Measurements from ENCODE around the gene HEATR5A.
"Not testable (repeated sequence)": the region's sequence is repeated elsewhere in the genome, so short reads cannot be mapped to it uniquely, and the experiment has no call there.

Gene HEATR5A

DNA sequence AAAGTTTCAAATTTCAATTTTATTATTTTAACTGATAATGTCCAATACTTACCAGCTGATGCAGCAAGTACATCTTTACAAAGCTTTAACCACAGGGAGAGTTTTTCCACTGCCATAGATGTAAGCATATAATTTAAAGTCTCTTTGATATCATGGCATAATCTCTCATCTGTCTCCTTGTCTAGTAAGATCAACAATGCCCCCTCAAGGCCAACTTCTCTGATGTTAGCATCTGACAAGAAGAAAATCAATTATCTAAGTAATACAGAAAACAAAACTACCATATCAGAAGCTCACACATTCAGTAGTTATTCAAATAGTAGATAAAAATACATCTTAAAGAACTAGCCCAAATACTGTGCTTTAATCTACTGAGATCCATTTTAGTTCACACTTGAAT, 94.2 kb downstream of the HEATR5A start:
- DNase-seq (ENCODE audit: low read depth), result no peak

DNA sequence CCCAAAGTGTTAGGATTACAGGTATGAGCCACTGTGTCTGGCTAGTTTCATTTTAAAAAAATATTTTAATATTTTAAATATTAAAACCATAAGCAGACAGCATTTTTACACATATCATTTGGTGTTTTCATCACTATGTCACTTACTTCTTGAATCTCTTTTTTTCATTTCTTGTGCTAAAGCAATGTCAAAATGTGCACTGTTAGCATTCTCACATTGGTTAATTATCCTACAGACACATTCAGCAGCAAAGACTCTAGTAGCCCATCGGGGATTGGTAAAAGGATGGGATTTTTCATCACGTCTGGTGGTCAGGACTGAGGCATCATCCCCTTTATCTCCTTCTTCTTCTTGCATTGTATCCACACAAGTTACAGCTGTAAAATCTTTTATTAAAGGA, 96.9 kb downstream of the HEATR5A start:
- no peak for DNase-seq (ENCODE audit: low read depth)

- no peak for DNase-seq (ENCODE audit: low read depth)
Measured at GRCh38 chr14:31320922-31321766, 99.2 kb downstream of the HEATR5A start.

- no peak for DNase-seq (ENCODE audit: low read depth)
Measured at GRCh38 chr14:31320216-31320615, 100.1 kb downstream of the HEATR5A start.

- no peak for DNase-seq (ENCODE audit: low read depth)
Measured at GRCh38 chr14:31319701-31320100, 100.6 kb downstream of the HEATR5A start.

- no peak for DNase-seq (ENCODE audit: low read depth)
Measured at GRCh38 chr14:31312934-31313333, 107.4 kb downstream of the HEATR5A start.

DNA sequence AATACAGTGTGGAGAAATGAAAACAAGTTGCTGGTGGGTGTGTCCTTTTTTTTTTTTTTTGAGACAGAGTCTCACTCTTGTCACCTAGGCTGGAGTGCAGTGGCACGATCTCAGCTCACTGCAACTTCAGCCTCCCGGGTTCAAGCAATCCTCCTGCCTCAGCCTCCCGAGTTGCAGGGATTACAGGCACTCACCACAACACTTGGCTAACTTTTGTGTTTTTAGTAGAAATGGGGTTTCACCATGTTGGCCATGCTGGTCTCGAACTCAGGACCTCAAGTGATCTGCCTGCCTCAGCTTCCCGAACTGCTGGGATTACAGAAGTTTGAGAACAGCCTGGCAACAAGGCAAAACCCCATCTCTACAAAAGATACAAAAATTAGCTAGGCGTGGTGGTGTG, 108.0 kb downstream of the HEATR5A start:
- DNase-seq (ENCODE audit: low read depth), result not testable (repeated sequence)

DNA sequence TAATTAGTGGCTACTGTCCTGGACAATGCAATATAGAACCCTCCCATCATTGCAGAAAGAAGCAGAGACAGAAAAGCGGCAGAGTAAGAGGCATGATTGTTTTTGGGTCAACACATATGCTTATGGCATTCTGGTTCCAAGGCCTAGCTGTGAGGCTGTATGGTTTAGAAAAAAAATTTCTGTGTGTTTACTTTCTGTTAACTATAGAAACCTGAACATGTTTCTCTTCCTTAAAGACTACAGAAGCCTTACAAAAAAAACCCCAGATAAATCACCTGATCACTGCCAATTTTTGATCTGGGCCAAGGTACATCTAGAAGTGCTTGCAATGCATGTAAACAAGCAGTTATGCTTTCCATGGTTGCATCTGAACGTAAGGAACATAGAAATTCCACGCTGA, 112.7 kb downstream of the HEATR5A start:
- no peak for DNase-seq (ENCODE audit: low read depth)

GRCh38 chr14:31307198-31307597, 113.2 kb downstream of the HEATR5A start:
- no peak for DNase-seq (ENCODE audit: low read depth)

- no peak for DNase-seq (ENCODE audit: low read depth)
Measured at GRCh38 chr14:31303654-31304053, 116.7 kb downstream of the HEATR5A start.

DNA sequence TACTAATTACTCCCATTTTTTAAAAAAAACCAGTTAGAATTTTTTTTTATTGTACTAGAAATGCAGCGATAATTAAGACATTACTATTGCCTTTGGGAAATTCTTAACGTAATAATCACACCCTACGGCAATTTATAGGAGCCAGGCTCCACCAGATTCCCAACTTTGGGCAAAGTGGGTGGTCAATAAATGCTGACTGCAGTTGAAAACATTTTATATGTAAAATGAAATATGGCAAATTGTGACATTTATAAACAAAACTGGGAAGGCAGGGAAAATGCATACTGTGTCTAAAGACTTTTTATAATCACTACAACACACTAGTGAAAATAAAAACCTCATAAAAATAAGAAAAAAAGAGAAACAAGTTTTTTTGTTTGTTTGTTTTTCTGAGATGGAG, 119.5 kb downstream of the HEATR5A start:
- no peak for DNase-seq (ENCODE audit: low read depth)

- DNase-seq (ENCODE audit: low read depth), result no peak
Measured at GRCh38 chr14:31300296-31300695, 120.1 kb downstream of the HEATR5A start.

DNA sequence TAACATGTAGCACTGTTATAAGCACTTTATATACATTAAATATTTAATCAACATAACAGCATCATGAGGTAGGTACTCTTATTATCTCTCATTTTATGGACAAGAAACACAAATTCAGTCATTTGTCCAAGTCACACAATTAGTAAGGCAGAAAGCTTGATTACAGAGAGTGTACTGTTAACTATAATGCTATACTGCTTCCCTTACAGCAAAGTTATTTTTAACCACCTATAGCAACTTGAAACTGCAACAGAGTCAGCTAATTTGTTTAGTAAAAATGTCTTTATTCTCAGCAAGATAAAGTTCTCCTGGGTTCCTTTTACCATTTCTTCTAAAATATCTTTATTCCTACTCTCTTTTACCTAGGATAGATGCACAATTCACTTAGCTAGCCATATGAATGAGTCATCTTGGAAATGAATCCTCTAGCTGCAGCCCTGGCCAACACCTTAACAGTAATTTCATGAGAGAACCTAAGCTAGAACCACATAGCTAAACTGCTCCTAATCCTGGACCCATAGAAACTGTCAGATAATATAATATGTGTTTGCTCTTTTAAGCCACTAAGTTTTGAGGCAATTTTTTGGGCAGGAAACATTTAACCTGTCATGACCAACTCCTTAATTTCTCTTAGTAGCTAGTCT, 122.5 kb downstream of the HEATR5A start:
- DNase-seq (ENCODE audit: low read depth), result no peak

- DNase-seq (ENCODE audit: low read depth), result no peak
Measured at GRCh38 chr14:31297112-31297511, 123.2 kb downstream of the HEATR5A start.

DNA sequence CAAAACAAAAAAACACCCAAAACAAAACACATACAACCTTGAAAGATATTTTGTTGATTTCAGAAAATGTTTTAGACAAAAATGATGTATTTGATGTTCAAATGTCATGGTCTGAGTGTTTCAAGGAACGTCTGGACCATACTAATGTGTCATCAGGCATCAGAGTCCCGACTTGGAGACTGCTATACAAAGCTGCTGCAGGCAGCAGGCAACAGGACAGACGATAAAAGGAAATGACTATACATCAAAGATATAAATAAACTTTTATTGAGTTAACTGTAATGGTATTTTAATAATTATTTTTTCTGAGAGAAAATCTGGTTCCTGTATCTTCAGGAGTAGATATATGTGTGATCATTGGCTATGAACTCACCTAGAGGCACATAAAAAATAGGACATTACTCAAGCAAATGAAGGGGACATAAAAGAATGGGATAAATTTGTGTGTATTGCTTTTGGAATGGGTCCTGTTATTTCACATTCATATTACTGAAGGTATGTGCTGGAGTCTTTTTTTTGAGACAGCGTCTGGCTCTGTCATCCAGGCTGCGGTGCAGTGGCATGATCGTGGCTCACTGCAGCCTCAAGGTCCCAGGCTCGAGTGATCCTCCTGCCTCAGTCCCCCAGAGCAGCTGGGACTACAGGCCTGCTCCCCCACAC, 125.5 kb downstream of the HEATR5A start:
- no peak for DNase-seq (ENCODE audit: low read depth)

DNA sequence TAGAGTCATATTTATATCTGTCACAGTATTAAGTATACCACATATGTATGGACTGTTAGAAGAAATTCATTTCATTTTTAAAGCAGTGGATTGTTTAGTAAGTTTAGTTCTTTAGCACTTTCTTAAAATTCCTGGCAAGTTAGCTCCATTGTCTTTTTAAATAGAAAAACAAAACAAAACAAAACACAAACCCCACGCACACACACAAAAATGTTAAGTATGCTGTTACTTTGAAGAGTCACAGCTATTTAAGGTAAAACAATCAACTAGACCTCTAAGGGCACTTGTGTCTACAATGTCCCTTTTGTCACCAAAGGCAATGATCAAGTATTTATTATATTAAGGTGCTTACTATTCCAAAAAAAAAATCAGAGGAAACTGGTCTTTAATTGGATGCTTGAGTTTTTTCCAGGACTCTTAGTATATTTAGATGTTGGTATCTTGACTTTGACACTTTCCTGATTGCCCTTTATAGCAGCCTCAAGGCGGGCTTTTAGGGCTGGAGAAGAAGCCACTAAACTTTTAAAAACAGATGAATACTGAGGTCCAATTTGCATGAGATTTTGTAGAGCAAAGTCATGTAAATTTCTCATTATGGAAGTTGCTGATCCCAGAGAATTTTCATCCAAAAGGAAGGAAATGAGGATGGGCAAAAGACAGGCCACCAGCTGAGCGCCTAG, 127.3 kb downstream of the HEATR5A start:
- no peak for DNase-seq (ENCODE audit: low read depth)

DNA sequence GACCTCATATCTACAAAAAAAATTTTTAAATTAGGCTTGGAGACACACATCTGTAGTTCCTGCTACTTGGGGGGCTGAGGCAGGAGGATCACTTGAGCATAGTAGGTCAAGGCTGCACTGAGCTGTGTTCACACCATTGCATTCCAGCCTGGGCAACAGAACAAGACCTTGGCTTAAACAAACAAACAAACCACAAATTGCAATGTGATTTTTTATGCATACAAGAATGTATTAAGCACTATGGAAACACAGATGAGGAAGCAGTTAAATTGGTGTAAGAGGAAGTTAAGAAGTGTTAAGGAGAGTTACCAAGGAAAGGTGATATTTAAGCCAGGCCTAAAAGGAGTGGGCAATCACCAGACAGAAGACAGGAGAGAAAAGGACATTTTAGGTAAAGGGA, 129.1 kb downstream of the HEATR5A start:
- no peak for DNase-seq (ENCODE audit: low read depth)

DNA sequence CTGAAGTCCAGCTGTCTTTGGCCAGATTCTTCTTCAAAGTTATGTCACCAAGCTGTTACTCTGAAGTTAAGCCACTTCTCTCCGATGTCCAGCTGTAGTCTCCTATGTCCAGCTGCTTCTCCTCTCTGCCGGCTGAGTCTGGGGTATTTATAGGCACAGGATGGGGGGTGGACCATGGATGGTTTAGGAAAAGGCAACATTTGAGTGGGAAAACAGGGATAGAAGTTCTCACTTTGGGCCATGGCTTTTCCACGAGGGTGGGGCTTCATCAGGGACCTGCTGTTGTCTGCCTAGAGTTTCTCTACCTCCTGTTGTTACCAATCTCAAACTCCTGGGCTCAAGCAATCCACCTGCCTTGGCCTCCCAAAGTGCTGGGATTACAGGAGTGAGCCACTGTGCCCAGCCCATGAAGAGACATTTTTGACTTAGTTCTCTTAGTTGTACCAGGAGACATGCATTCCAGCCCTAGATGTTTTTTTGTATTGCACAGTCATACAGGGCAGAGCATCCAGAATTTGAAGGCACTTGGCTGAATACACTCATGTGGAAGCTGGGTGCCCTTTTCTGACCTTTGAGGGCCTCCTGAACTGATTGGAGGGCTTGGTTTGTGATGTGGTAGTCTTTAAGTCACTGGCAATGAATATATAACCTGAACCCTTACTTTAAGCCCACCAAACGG, 132.9 kb downstream of the HEATR5A start:
- DNase-seq (ENCODE audit: low read depth), result no peak

DNA sequence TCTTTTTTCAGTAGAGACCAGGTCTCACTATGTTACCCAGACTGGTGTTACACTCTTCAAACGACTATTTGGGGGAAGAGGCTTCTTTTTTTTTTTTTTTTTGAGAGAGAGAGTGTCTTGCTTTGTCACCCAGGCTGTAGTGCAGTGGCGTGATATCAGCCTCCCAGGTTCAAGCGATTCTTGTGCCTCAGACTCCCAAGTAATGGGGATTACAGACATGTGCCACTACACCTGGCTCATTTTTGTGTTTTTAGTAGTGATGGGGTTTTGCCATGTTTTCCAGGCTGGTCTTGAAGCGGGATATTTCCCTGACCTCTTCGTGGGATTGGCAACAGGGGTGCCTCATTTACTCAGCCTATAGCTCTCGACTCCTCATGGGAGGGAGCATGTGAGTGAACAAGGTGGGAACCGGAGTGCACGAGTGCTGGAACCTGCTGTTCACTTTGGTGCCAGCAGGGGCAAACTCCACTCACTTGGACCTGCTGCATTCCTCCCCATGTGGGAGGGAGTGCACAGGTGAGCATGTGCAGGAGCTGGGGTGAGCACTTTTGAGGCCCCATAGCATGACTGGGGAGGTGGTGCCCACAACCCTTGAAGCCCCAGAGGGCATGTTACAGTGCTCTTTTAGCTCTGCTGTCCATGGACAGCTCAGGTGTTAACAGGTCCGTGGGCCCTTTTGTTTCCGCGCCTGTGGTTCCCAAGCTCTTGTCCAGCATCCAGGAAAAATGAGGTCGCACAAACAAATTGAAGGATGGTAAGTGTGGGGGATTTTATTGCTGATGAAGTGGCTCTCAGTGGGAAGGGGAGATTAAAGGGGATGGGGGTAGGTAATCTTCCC, 133.7 kb downstream of the HEATR5A start:
- no peak for DNase-seq (ENCODE audit: low read depth)

GRCh38 chr14:31283578-31284252, 136.6 kb downstream of the HEATR5A start:
- no peak for DNase-seq (ENCODE audit: low read depth)
